Activated T-cell treated with anti-CD3 and anti-CD28 coated beads for 48 hours (primary cell): Measurements from ENCODE around the gene TOP2A.

Experiments used
- DNase-seq: peaks from one replicate; pipeline ENCODE4 v3.0.0-alpha.2; 2020; ENCODE audit warnings: low read depth

The TOP2A gene, protein sequence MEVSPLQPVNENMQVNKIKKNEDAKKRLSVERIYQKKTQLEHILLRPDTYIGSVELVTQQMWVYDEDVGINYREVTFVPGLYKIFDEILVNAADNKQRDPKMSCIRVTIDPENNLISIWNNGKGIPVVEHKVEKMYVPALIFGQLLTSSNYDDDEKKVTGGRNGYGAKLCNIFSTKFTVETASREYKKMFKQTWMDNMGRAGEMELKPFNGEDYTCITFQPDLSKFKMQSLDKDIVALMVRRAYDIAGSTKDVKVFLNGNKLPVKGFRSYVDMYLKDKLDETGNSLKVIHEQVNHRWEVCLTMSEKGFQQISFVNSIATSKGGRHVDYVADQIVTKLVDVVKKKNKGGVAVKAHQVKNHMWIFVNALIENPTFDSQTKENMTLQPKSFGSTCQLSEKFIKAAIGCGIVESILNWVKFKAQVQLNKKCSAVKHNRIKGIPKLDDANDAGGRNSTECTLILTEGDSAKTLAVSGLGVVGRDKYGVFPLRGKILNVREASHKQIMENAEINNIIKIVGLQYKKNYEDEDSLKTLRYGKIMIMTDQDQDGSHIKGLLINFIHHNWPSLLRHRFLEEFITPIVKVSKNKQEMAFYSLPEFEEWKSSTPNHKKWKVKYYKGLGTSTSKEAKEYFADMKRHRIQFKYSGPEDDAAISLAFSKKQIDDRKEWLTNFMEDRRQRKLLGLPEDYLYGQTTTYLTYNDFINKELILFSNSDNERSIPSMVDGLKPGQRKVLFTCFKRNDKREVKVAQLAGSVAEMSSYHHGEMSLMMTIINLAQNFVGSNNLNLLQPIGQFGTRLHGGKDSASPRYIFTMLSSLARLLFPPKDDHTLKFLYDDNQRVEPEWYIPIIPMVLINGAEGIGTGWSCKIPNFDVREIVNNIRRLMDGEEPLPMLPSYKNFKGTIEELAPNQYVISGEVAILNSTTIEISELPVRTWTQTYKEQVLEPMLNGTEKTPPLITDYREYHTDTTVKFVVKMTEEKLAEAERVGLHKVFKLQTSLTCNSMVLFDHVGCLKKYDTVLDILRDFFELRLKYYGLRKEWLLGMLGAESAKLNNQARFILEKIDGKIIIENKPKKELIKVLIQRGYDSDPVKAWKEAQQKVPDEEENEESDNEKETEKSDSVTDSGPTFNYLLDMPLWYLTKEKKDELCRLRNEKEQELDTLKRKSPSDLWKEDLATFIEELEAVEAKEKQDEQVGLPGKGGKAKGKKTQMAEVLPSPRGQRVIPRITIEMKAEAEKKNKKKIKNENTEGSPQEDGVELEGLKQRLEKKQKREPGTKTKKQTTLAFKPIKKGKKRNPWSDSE (N-terminal part only)

DNA sequence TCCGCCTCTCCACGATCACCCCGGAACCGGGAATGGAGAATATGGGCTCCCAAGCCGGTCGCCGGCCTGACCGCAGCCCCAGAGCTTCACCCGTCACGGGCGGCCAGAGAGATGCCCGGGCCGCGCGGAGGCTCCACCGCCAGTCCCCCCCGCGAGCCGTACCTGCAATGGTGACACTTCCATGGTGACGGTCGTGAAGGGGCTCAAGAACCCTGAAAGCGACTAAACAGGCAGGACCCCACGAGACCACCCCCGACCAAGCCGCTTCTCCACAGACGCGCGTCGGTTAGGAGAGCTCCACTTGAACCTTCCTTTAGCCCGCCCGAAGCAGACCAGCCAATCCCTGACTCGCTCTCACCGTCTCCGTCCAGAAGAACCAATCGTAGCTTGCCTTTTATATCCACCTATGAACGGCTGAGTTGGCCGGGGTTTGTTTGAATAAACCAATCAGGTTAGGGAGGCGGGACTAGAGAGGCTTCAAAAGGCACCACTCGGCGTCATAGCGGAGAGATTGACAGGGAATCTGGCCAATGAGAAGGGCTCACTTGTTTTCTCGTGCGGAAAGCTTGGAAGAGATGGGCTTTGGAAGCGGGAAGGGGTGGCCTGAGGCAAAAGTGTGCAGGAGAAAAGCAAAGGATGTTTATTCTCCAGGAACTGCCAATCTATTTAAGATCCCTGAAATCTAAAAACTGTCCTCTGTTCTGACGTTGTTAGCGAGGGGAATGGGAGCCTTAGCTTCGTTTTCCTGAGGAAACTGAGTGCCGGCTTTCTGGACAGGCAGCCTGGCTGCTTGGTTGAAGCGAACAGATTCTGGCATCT, at the start of gene TOP2A:
TOP2A (minus strand) TSS at position 288 of the 819 bp plus-strand sequence; CDS start at position 183, 105 bp downstream.
- DNase-seq: peak; percentile 90

DNA sequence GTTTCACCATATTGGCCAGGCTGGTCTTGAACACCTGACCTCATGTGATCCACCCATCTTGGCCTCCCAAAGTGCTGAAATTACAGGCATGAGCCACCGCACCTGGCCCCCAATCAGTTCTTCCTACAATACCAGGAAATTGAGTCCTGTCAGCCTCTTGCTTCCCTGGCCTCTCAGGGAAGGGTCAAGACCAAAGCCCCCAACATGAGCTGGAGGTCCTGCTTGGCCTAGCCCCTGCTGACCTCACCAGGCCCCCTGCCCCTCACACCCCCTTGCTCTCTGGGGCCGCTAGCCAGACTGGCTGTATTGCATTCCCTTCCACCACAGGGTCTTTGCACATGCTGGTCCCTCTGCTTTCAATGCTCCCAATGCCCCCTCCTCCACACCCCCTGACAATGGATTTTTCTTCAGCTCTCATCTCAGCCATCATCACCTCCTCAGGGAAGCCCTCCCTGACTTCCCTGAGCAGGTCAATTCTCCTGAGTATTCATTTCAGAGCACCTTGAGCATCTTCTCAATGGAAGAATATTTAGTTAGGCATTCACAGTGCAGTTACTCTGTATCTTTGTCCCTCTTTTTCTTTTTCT, 49.7 kb upstream of the TOP2A start:
- DNase-seq: no peak

DNA sequence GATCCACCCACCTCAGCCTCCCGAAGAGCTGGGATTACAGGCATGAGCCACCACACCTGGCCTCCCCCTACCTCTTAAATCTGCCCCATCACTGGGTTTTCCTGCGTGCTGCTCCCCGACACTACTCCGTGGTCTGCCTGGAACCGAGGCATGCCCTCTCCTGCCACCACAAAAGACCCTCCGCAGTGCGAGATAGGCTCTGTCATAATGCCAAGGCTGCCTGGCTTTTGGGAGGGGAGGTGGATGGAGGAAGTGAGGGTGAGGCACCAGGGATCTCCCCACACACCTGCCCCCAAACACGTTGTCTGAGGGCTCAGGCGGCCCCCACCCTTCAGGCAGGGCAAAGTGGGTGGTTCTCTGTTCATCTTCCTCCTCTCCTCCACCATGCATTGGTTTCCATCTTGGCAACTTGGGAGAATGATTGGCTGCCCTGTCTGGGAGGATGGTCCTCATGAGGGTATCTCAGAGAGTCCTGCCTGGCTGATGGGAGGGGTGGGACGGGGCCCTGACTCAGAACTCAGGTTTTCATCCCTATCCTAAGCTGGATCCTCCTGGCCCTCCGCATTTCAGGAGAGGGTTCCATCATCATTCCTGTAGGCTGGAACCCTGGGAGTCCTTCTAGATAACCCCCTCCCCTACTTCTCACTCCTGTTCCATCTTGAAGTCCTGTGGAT, 48.7 kb upstream of the TOP2A start:
- no peak for DNase-seq

DNA sequence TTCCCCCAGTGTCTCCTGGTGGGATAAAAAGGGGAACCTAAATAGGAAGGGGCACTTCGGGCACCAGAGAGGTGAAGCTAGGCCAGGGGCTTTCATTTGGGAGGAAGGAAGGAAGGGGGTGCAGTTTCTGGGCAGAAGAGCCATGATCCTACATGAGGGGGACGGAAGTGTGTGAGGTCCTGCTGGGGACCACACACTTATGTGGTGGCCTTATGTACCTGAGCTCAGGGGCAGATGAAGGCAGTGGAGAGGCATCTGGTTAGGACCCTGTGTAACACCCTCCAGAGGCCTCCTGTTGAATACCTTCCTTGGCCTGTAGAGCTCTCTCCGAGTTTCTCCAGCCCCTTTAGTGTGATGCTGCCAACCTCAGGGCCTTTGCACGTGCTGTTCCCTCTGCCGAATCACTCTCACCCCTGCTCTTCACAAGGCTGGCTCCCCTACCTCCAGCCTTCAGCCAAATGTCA, 46.7 kb upstream of the TOP2A start:
- DNase-seq: no peak

DNA sequence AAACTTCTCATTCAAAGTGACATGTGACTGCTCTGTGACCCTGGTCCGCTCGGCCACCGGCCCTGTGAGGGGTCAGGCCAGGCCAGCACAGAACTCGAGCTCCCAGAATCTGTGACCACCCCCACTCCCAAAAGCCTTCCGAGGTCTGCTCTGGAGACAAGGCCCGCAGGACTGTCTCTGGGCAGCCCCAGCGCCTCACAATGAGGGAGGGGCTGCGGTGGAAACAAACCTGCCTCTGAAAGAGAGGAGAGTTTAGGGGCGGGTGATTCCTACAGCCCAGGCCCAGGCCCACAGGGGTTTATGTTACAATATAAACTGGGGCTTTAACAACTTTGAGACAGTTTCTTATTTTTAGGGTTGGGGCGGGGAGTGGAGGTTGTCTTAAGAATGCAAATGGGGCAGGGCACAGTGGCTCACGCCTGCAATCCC, 45.4 kb upstream of the TOP2A start:
- no peak for DNase-seq

DNA sequence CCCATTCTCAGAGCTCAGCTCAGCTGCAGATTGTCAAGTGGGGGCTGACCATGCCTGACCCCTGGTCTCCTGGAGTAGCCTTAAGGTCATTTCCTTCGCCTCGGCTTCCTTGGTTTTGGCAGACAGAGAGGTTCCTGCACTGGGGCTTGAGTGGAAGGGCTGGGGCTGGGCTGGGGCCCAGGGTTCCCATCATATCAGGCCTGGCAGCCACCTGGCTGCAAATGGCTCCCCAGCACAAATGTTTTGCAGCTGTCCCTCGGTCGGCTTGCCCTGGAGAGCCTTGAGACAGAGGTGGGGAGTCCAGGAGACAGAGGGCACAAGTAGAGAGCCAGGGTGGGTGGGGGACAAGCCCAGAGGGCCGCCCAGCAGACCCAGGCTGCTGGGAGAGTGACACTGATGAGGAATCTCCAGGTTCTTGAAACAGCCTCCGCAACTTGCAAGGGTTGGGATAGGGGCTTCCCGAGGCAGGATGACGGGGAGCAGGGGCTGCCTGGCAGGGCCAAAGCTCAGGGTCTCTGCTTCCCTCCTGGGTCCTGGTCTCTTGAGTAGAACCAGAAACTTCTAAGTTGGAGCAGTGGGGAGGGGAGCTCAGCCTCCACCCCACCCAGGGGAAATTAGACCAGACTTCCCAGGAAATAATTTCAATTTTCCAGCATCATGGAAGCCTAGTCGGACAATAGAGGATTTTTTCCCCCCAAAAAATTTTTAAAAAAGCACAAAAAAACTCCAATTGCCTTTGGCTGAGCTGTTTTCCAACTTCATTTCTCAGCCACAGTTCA, 44.8 kb upstream of the TOP2A start:
- no peak for DNase-seq

DNA sequence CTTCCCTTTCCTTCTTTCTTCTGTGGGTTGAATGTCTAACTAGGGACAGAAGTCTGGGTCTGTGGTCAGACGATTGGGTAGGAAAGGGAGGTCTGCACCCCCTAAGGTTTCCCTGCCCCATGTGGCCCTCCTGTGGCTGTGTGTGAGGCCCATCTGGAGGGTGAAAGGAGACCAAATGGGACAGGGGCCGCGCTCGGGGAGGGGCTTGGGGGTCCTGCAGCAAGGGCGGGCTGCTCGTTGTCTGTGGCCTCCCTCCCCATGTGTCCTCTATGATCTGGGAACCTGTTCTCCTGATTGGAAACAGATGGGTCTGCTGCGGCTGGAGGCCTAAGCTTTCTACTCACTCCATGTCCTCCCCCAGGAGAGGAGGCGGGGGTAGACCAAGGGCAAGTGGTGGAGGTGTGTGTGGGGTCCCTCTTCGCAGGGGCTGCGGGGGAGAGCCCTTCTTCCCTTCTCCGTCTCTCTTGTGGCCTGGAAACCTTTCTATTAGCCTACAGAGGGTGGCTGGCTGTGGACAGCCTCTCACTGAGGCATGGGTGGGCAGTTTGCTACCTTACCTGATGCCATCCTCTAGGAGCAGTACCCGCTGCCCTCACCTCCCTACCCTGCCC, 44.1 kb upstream of the TOP2A start:
- DNase-seq: no peak

DNA sequence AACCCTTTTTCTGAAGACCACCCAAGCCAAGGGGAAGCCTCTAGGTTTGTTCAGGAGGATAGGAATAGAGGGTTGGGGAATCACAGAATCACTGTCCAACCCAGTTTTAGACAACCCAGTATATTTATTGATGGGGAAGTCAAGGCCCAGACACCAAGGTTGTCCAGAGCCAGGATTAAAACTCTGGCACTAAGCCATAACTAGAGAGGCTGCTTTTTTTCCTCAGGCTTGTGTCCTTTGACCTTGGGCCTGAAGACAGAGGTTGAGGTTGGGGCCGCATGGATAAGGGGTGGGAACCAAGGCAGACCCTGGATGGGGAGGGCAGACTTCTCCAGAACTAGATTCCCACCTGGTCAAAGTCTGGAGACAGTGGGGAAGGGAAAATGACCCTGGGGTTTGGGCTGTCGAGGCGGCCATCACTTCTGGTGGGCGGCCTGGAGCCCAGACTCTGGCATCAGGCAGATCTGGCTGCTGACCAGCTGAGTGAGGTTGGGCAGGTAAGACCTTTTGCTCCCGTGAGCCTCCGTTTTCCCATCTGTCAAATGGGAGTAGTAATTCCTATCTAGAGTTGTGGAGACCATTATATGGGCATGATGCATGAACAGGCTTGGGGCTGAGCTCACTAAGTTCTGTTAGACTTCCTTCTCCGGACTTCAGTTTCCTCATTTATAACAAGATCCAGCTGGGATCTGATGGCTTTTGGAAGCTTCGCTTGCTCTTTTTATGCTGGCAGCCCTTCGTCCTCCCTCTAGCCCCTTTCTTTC, 43.5 kb upstream of the TOP2A start:
- no peak for DNase-seq

DNA sequence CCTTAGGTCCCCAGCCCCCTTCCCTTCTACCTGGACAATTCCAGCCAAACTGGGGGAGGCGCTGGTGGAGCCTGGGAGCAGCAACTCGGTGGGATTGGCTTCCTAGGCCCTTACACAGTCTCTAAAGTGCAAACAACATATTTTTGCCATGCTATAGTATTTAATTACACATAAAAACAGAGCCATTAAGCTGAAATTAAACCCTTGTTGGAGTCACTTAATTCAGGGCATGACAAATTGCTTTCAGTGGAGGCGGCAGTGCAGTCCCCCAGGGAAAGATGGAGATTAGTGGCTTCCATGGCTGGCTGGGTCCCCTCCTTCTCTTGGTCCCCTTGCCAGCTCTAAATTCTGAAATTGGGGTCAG, 42.9 kb upstream of the TOP2A start:
- no peak for DNase-seq

DNA sequence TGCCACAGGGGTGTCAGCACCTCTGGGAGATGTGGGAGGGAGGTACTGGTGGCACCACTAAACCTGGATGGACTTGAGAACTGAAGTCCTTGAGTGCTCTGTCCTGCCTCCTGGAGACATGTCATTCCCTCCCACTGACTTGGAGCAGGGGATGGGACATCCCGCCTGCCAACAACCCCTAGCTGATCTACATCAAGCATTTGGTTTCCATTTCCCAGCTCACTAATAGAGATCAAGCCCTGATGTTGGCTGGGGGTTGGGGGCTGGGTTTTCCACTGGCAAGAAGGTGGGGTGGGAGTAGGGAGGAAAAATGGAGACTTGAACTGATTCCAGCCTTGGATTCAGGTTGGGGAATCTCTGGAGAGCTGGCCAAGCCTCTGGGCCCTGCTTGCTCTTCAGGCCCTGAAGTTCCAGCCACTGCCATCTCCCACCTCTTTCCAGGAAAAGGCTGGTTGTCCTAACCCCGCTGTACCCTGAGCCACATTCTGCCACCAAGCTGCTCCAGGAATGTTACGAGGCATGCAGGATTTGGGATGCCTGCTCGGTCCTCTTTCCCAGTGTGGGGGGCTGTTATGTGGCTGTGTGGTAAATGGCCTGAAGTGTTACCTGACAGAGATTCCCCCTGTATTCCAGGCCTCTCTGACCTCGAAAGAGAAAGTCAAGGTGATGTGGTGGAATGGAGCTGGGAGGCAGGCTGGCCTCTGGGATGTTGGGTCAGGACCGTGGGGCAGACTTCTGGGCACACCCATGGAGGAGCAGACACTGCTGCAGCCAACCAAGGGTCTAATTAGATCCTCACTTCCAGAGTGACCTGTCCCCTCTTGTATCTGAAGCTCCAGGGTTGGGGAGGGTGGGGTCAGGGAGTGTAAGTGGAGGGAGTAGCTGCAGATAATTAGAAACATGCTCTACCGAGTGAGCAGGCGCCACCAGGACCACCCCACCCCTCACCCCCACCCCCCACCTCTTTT, 42.2 kb upstream of the TOP2A start:
- no peak for DNase-seq

DNA sequence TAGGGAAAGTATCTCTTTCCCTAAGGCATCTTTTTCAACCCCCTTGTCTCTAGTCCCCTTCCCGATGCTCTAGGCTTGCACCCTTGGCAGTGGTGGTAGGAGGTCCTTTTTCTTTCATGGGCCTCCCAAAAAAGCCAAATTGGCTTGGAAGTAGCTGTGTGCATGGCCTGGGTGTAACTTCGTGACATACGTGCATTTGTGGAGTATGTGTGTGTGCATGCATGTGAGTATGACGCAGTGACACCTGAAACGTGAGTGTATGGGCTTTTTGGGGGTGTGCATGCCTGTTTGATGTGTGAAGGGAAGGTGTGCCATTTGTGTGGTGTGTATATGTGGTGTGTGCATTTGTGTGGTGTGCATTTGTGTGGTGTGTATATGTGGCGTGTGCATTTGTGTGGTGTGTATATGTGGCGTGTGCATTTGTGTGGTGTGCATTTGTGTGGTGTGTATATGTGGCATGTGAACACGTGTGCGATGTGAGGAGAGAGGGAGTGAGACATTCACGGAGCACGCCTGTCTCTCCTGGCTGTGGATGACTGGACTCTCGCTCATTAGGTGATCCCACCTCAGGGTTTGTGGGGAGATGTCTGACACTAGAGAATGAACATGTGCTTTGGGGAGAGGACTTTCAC, 41.3 kb upstream of the TOP2A start:
- no peak for DNase-seq

DNA sequence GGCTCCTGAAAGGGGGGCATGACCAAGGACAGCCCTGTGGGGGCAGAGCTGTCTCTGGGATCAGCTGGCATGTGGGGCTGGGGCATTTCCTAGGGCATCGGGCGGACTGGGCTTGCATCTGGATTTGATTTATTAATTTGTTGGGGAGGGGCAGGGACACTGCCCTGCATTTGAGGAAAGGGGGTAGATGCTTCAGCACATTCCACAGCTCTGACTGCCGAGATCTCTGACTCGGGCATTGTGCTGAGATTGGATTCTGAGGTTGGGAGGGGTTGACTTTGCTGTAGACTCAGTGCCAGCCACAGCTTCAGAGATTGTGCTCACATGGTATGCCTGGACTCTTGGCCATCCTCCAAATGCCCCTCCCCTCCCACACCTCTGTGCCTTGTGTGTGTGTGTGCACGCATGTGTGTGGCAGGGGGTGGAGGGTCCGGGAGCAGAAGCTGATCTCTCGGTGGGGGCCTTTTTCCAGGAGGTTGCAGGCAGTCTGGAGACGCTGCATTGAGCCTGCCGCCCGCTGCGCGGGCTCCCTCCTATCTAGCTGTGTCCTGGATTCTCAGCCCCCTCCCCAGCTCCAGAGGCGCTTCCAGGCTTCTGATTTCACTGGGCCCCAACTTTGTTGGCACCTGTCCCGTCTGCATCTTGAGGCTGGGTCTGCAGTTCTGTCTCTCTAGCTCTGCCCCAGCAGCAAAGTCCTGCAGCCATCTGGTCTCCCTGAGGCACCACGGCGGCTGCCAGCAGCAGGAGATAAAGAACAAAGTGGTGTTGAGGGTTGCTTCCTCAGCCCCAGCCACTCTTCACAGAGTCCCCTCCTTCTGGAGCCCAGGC, 40.5 kb upstream of the TOP2A start:
- DNase-seq: no peak

DNA sequence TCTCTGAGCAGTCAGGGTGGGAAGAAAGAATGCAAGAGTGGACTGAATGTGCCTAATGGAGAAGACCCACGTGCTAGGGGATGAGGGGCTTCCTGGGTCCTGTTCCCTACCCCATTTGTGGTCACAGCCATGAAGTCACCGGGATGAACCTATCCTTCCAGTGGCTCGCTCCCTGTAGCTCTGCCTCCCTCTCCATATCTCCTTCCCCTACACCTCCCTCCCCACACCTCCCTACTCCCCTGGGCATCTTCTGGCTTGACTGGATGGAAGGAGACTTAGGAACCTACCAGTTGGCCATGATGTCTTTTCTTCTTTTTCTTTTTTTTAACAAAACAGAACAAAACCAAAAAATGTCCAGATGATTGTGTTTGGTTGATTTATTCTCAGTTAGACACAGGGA, 39.7 kb upstream of the TOP2A start:
- DNase-seq: no peak

DNA sequence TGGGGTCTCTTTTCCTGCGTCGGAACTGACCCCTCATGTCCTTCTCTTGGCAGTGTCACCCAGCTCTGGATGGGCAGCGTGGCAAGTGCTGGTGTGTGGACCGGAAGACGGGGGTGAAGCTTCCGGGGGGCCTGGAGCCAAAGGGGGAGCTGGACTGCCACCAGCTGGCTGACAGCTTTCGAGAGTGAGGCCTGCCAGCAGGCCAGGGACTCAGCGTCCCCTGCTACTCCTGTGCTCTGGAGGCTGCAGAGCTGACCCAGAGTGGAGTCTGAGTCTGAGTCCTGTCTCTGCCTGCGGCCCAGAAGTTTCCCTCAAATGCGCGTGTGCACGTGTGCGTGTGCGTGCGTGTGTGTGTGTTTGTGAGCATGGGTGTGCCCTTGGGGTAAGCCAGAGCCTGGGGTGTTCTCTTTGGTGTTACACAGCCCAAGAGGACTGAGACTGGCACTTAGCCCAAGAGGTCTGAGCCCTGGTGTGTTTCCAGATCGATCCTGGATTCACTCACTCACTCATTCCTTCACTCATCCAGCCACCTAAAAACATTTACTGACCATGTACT, 38.8 kb upstream of the TOP2A start:
- DNase-seq: no peak

DNA sequence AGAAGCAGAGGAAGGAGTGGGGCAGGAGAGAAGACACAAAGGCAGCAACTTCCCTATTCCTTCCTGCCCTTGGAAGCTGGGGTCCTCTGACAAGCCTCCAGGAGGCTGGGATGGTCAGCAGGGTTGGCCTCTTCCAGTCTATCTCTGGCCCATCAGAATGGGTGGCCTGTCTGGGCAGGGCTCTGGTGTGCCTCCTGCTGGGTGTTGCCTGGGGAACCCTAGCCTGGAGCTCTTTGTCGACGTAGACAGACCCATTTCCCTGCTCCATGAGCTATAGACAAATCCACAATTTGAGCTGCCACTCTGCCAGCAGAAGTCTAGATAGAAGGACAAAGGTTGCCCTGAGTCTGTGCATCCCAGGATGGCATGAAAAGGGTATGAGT, 36.9 kb upstream of the TOP2A start:
- DNase-seq: no peak
